Astrocyte of the hippocampus (primary cell): ENCODE data around the gene CDH26.
A peak's percentile ranks its signal among the peaks of the same experiment; 100 is the strongest.

Source experiments
- DNase-seq: peaks from one replicate; pipeline ENCODE4 v3.0.0; 2011; ENCODE audit warnings: low read depth, low spot score

CDH26 gene

GRCh38 chr20:59985164-59985563 lies 26.9 kb downstream of the CDH26 start:
- no peak for DNase-seq

- DNase-seq = no peak
Observed at GRCh38 chr20:59985864-59986263, 27.6 kb downstream of the CDH26 start.

- no peak for DNase-seq
Observed at GRCh38 chr20:59987135-59987534, 28.9 kb downstream of the CDH26 start.

GRCh38 chr20:59988141-59988540 lies 29.9 kb downstream of the CDH26 start:
- peak; percentile 60 for DNase-seq

- peak; percentile 9 for DNase-seq
Observed at GRCh38 chr20:59992526-59993084, 34.4 kb downstream of the CDH26 start.

DNA sequence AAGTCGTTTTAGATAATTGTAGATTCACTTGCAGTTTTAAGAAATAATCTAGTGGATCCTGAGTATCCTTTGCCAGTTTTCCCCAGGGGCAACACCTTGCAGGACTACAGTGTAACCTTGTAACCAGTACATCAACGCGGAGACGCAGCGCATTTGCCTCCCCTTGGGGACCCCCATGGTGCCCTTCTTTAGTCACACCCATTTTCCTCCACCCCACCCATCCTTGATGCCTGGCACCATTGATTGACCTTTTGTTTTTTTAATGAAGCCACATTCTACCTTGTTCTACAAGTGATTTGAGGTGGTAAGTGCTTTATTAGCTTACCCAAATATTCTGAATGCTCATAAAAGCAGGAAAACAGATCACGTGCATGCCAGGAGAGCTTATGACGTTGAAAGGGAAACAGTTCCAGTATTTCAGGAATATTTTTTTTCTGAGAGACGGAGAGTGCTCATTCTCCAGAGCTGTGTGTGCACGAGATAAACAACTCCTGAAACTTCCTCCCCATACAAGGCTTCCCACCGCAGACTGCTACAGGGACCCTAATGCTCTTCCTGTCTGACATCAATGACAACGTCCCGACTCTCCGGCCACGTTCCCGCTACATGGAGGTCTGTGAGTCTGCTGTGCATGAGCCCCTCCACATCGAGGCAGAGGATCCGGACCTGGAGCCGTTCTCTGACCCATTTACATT lies 35.7 kb downstream of the CDH26 start:
- DNase-seq = no peak

DNA sequence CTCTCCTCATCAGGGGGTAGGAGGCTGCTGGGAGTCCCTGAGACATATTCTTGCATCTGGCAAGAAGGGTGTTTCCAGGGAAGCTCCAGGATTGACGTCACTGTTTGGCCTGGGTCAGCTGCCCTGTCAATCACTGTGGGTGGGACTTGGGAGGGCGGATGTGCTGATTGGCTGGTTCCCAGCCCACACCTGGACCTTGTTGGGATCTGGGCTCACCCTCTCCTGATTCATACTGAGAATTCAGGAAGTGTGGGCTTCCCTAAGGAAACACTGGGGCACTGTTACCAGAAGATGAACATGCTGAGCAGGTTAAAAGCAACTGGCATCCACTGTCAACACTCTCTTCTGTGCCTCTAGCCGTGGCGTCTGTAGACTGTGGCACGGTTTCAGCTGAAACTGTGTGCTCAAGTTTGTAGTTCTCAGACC lies 36.5 kb downstream of the CDH26 start:
- no peak for DNase-seq

GRCh38 chr20:59996108-59996507 lies 37.9 kb downstream of the CDH26 start:
- no peak for DNase-seq

DNA sequence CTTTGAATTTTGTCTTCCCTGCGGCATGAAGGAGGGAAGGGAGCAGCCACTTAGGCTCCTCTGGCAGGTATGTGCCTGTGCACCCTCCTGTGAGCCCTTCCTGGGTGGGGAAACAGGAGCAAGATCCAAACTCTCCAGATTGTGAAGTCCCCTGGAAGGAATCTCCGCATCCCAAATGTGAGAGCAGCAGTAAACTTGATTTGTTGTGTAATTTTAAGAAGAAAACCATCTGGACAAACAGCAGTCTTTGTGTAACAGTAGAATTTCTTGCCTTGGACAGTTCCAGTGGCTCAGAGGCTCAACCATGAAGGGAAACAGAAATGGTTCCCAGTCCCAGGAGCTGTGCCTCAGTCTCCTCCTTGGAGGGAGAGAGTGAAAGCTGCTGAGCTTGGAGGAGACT lies 39.7 kb downstream of the CDH26 start:
- no peak for DNase-seq

- no peak for DNase-seq
Observed at GRCh38 chr20:59999502-59999901, 41.3 kb downstream of the CDH26 start.

- DNase-seq = no peak
Observed at GRCh38 chr20:60000271-60001042, 42.2 kb downstream of the CDH26 start.

DNA sequence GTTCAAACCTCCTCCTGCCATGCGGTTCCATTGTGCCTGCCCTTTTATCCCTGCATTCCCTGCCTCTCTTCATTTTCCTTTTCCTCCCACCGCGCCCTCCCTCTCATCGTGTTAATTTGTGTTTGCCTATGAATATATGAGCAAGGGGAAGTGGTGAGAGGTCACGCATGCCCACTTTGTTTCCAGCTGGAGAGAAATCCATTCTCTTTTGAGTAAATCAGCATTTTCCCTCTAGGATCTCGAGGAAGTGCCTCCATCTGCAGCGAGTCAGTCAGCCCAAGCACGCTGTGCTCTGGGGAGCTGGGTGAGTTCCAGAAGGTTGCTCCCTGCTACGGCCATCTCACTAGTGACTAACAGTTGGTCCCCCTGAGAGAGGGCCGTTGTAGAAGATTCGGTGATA lies 42.9 kb downstream of the CDH26 start:
- no peak for DNase-seq

DNA sequence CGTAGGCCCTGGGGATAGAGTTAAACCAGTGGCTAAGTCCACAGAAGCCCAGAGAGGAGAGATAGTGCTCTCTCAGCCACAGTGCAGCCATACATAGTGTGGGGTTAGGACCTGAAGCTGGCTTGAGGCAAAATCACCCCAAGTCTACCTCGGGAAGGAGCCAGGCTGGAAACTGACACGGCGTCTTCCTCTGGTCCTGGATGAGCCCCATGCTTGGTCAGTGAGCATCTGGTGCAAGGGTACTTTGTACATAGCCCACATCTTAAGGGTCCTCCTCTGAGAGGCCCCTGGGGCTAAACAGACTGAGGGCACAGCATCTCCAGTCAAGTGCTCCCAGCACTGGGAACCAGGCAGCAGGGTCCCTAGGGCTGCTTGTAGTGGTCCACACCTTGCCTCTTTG lies 45.6 kb downstream of the CDH26 start:
- no peak for DNase-seq

- DNase-seq = no peak
Observed at GRCh38 chr20:60006261-60006660, 48.0 kb downstream of the CDH26 start.

- no peak for DNase-seq
Observed at GRCh38 chr20:60007464-60007863, 49.2 kb downstream of the CDH26 start.

DNA sequence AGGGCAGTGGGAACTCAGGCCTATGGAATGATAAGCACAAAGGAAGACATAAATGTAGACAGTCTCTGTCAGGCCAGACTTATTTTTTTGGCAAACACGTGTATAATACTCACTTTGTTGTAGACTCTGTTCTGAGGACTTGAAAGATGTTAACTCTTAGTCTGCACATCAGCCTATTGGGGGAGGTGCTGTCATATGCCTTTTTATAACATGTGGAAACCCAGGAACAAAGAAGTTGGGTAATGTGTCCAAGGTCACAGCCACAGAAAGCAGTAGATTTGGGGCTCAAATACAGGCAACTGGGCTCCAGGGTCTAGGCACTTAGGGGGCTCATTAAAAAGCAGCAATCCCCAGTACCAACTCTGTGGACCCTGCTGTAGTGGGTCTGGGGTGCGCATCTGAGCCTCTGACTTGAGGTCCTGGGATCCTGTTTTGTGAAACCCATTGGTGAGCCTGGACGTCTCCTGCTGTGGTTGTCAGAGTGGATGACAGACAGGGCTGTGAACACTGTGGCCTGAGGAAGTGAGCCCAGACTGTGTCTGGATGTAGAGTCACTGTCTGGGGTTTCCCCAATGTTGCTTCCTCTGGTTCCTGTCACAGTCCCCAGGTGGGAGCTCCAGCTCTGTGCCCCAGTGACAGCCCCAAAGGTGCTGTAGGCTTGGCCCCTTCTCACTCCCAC lies 50.0 kb downstream of the CDH26 start:
- no peak for DNase-seq

DNA sequence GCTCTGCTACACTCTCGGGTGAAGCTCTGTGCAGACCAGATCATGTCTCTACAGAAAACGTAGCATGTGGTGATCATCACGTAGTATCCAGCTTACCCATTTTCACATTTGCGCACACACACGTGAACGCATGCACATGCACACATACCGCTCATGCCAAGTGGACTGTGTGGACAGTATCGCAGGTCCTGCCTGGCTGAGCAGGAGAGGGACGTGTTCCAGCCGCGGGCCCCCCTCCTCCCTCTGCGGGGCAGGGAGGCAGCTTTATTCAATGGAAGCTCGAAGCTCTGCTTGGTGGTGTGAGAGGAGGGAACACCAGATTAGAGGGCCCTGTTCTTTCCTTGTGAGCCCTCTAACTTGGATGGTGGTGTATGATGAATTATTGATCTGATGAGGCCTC lies 51.1 kb downstream of the CDH26 start:
- no peak for DNase-seq

DNA sequence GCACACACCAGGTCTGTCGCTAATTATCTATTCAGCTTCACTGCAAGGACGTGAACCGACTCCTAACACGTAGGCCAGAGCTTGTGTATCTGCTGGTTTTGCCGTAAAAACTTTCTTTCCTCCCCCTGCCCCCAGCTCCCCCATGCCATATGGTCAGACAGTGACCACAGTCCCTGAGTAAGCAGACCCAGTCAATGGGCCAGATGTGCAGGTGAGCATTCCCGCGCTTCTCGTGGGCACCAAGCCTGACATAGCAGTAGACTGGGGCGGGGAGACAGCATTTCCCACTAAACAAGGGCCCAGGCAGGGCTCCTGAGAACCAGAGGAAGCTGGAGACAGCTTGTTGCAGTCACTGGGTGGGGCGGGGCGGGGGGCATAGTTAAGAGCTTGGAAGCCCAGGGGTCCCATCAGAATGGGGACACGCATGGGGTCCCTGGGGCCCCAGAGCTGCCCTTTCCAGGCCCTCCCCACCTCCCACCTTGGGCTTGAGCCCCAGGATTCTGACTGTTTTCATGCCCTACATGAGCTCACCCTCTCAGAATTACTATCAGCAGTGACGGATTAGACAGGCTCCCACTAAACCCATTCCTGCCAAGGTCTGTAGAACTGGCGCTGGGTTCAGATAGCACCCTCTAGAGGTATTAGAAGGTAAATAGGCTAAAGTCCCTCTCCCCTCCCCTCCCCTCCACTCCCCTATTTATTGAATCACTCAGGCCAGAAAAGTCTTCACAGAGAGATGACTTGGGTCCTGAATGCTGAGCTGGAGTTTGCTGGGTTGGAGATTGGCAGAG lies 51.8 kb downstream of the CDH26 start:
- no peak for DNase-seq

- DNase-seq = no peak
Observed at GRCh38 chr20:60010689-60011458, 52.7 kb downstream of the CDH26 start.
